OCI-LY7 (cell line): ENCODE results near the gene FOSB. TPM values are rescaled to one million over a fixed set of nuclear protein-coding genes. Genes with fewer than 3 reads are reported as not detected.

Source experiments
- BruUV-seq: library from RNA; stranded (reverse); fragments of 400-500 nt; replicated peaks from 2 replicates; lab custom pipeline; 2021; lab: Mats Ljungman, UMichigan
- CTCF ChIA-PET: fragments of 300-600 bp; sonication (Branson Sonifier 250); formaldehyde crosslinking; loops from one replicate; lab custom pipeline; 2022; ENCODE audit warnings: antibody characterized with exemption; ENCODE audit not compliant: unreplicated experiment; lab: Charles Lee
- POLR2A ChIA-PET: fragments of 300-600 bp; sonication (Branson Sonifier 250); formaldehyde crosslinking; loops from one replicate; lab custom pipeline; 2022; ENCODE audit warnings: antibody characterized with exemption; lab: Charles Lee
- DNase-seq: peaks from one replicate; pipeline ENCODE4 v3.0.0-alpha.2; 2015; ENCODE audit warnings: low spot score
- H2AFZ ChIP-seq: fragments of 200-600 bp; sonication (generic), shearing (Covaris generic); 2 replicates; pipeline ENCODE4 v1.6.1; 2014; ENCODE audit warnings: mild to moderate bottlenecking, antibody characterized with exemption, low read length, moderate library complexity
- H3K27ac ChIP-seq: fragments of 200-600 bp; sonication (generic); 2 replicates; pipeline ENCODE4 v1.5.1; 2014; ENCODE audit warnings: mixed run types, low read depth, mild to moderate bottlenecking, moderate library complexity, low read length, inconsistent platforms; ENCODE audit not compliant: poor library complexity, severe bottlenecking
- H3K36me3 ChIP-seq: fragments of 200-600 bp; sonication (generic); 2 replicates; pipeline ENCODE4 v1.6.1; 2014; ENCODE audit warnings: mild to moderate bottlenecking, antibody characterized with exemption, low read length, moderate library complexity, mixed read lengths; ENCODE audit not compliant: insufficient read depth
- H3K4me1 ChIP-seq: fragments of 200-600 bp; sonication (generic); 2 replicates; pipeline ENCODE4 v1.5.1; 2014; ENCODE audit warnings: mild to moderate bottlenecking, low read length; ENCODE audit not compliant: insufficient read depth, poor library complexity, severe bottlenecking
- H3K4me2 ChIP-seq: fragments of 200-600 bp; sonication (generic); 2 replicates; pipeline ENCODE4 v1.6.1; 2014; ENCODE audit warnings: mild to moderate bottlenecking, low read length
- H3K4me3 ChIP-seq: fragments of 200-600 bp; sonication (generic); 2 replicates; pipeline ENCODE4 v1.5.1; 2014; ENCODE audit warnings: mild to moderate bottlenecking, low read depth, low read length; ENCODE audit not compliant: poor library complexity, severe bottlenecking
- H3K79me2 ChIP-seq: fragments of 200-600 bp; sonication (generic); 2 replicates; pipeline ENCODE4 v1.6.1; 2016; ENCODE audit warnings: low read depth, mild to moderate bottlenecking, low read length, moderate library complexity, mixed read lengths; ENCODE audit not compliant: insufficient read depth
- H3K9me2 ChIP-seq: fragments of 200-600 bp; sonication (generic); 2 replicates; pipeline ENCODE4 v1.6.1; 2016; ENCODE audit warnings: mild to moderate bottlenecking, low read length, mixed read lengths; ENCODE audit not compliant: insufficient read depth
- H3K9me3 ChIP-seq: fragments of 200-600 bp; sonication (generic); 2 replicates; pipeline ENCODE4 v1.6.1; 2014; ENCODE audit warnings: mild to moderate bottlenecking, mixed run types, low read length, mixed read lengths
- H4K20me1 ChIP-seq: fragments of 200-600 bp; sonication (generic); 2 replicates; pipeline ENCODE4 v1.6.1; 2014; ENCODE audit warnings: mild to moderate bottlenecking, antibody characterized with exemption, low read length, moderate library complexity, mixed read lengths; ENCODE audit not compliant: insufficient read depth
- EZH2phosphoT487 ChIP-seq: fragments of 200-600 bp; sonication (generic); IDR thresholded peaks from 2 replicates; pipeline ENCODE4 v1.6.1; 2018; ENCODE audit warnings: low read depth, borderline replicate concordance, mild to moderate bottlenecking, mixed run types, antibody characterized with exemption, low read length, moderate library complexity, mixed read lengths
- intact Hi-C: fragments of 100-400 bp; cut with micrococcal nuclease; formaldehyde crosslinking; loops from one replicate; pipeline ENCODE4 v1.10.0; 2022; ENCODE audit not compliant: unreplicated experiment
- total RNA-seq, 2 experiments: library from RNA; depleted of rRNA in 1 of 2; stranded (reverse); fragments of >200 nt in 1 of 2; shearing (Covaris generic) in 1 of 2; gene quantifications; 2 replicates each; pipeline ENCODE4 v1.2.3, GENCODE V29; 2014 to 2022
- TF ChIP-seq, protein P1 (sequence below): fragments of 200-600 bp; sonication (generic); conservative IDR thresholded peaks from 2 replicates; pipeline ENCODE4 v1.5.1; 2014; ENCODE audit warnings: mild to moderate bottlenecking, antibody characterized with exemption, low read length, moderate library complexity, mixed read lengths

The FOSB gene
- total RNA-seq, 2 experiments from 2014 or later, result 2.3 to 2.4 TPM

DNA sequence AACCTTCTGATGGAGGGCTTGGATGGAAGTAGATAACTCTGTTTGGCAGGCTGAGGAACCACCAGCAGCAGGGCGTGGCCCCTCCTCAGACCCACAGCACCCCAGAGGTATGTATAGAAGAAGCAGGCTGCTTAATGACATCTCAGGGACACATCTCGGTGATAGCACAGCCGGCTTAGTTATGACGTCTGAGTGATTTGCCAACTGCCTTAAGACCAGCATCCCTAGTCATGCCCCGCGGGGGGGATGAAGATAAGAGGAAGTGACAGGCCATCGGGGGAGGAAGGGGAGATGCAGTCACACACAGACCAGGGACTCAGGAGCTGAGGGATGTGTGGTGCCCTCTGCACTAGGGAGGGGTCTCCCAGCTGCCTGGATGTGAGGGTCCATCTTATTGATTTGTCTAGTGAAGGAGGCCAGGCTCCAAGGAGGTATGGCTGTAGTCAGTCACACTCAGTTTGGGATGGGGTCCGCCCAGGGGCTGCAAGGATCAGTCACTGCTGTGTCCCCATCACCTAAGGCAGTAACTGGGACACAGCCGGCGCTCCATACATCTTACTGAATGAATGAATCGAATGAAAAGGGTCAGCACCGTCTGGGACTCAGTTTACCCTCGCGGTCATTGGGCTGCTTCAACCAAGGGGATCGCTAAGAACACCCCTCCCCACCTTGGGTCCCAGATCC is 24.9 kb upstream of the FOSB start:
- no TSS peak for BruUV-seq
- intact Hi-C loops, result no loop called here
- POLR2A ChIA-PET, result interaction anchor here (0.7 kb wide), 1 partner anchor 12 kb away, joined by 3 read pairs; no protein-coding TSS in a partner anchor

DNA sequence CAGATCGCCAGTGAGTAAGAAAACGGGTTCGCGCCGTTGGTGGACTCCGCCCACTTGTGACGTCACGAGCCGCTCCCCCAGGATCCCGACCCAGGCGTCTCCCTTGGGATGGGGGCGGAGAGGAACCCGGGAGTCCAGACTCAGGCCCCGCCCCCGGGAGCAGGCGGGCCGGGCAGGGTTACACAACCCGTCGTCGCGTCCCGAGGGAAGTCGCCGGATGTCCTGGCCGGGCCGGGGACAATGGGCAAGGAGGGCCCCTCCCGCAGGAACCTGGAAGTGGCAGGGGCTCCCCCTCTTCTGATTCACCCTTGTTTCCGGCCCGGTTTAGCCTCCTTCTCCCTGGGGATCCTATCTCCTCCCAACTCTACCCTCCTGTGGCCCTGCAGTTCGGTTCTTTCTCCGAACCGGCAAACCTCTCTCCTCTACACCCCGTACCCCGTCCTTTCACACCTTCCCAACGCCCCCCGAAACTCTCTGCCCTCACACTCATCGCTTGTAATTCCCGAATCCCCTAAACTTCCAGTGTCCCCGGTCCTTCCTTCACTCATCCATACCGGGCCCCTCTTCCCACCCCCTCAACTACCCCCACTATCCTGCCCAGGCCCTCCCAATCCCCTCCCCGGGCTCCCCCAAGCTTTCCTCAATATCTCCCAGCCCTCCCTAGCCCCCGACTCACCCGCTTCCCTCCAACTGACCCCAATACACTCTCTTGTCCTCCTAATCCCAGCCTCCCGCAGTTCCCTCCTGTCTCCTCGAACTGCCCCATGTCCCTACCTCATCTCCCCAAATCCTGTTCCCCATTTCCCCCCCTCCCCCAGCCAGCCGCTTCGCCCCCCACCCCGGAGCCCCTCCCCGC is 24.1 kb upstream of the FOSB start:
- Histone ChIP-seq H3K4me3 (peak overlapping the region; percentile 69), H3K36me3 (no peaks in the 10 kb centered on the region), H3K9me3 (no peaks in the 10 kb centered on the region), H4K20me1 (no peaks in the 10 kb centered on the region), H3K9me2 (no peaks in the 10 kb centered on the region), H3K4me1 (peaks cover 44% of the 10 kb centered on the region), H3K79me2 (no peaks in the 10 kb centered on the region), H2AFZ (peak overlapping the region; percentile 62; the same call in 1 of the 2 replicates), H3K4me2 (peak overlapping the region; percentile 99), H3K27ac (peak overlapping the region; percentile 29)
- peak; percentile 43 for DNase-seq
- POLR2A ChIA-PET, result no interaction called here
- CTCF ChIA-PET, result no interaction called here
- BruUV-seq, result no TSS peak
- intact Hi-C loops, result no loop called here
- no peak for TF ChIP-seq EZH2phosphoT487
- TF ChIP-seq, protein P1, sequence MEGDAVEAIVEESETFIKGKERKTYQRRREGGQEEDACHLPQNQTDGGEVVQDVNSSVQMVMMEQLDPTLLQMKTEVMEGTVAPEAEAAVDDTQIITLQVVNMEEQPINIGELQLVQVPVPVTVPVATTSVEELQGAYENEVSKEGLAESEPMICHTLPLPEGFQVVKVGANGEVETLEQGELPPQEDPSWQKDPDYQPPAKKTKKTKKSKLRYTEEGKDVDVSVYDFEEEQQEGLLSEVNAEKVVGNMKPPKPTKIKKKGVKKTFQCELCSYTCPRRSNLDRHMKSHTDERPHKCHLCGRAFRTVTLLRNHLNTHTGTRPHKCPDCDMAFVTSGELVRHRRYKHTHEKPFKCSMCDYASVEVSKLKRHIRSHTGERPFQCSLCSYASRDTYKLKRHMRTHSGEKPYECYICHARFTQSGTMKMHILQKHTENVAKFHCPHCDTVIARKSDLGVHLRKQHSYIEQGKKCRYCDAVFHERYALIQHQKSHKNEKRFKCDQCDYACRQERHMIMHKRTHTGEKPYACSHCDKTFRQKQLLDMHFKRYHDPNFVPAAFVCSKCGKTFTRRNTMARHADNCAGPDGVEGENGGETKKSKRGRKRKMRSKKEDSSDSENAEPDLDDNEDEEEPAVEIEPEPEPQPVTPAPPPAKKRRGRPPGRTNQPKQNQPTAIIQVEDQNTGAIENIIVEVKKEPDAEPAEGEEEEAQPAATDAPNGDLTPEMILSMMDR, result no peak

More for the DNA sequence above, 24.9 kb upstream of the FOSB start:
- no peaks in the 10 kb centered on the region for H4K20me1 ChIP-seq
- H3K9me2 ChIP-seq, result no peaks in the 10 kb centered on the region
- peak; percentile 71 for DNase-seq
- CTCF ChIA-PET, result no interaction called here
- TF ChIP-seq, protein P1, result no peak
- TF ChIP-seq EZH2phosphoT487, result no peak
- no peaks in the 10 kb centered on the region for H3K79me2 ChIP-seq
- H3K36me3 ChIP-seq, result no peaks in the 10 kb centered on the region
- H3K27ac ChIP-seq, result peak overlapping the region; percentile 26
- H3K4me2 ChIP-seq, result peak overlapping the region; percentile 99
- peak overlapping the region; percentile 69 for H3K4me3 ChIP-seq
- peak overlapping the region; percentile 3; the same call in 1 of the 2 replicates for H2AFZ ChIP-seq
- no peaks in the 10 kb centered on the region for H3K9me3 ChIP-seq
- peaks cover 44% of the 10 kb centered on the region for H3K4me1 ChIP-seq
